Activated CD4-positive, alpha-beta T cell treated with anti-CD3 and anti-CD28 coated beads, Interleukin-2, amount 50 U/mL, for 24 hours (primary cell): Measurements from ENCODE around the gene SAA2.
"Not testable (repeated sequence)": the region's sequence is repeated elsewhere in the genome, so short reads cannot be mapped to it uniquely, and the experiment has no call there.

Experiments
- DNase-seq, 2 donors: peaks; one replicate each; pipeline ENCODE4 v3.0.0-alpha.2; 2020; ENCODE audit warnings: low read depth in 1 of 2, low spot score in 1 of 2

SAA2 gene

DNA sequence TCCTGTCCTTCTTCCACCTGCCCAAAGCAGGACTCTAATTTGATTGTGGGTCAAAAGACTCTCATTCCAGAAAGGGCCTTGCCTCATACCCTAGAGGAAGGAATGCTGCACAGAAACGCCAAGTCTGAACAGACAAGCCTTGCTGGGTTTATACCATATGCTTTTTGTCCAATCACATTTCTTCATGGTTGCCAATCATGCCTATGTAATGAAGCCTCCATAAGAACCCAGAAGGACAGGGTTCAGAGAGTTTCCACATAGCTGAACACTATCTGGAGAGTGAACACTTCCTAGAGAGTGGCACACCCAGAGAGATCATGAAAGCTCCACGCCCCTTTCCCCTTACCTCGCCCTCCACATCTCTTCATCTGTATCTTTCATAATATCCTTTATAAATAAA, 4.8 kb upstream of the SAA2 start:
- DNase-seq, result no peak

- not testable (repeated sequence) for DNase-seq
Measured at GRCh38 chr11:18247191-18247581, 1.3 kb downstream of the SAA2 start.

- DNase-seq, result not testable (repeated sequence)
Measured at GRCh38 chr11:18246379-18247190, 1.9 kb downstream of the SAA2 start.

GRCh38 chr11:18245396-18245795, 3.1 kb downstream of the SAA2 start:
- DNase-seq, result no peak

GRCh38 chr11:18243783-18244362, 4.6 kb downstream of the SAA2 start:
- peak in 1 of 2 donors; percentile 60 for DNase-seq

- DNase-seq, result no peak
Measured at GRCh38 chr11:18239655-18240054, 8.8 kb downstream of the SAA2 start.

- DNase-seq, result no peak
Measured at GRCh38 chr11:18236664-18237356, 11.7 kb downstream of the SAA2 start, which contains the start of gene SAA4. TSS of gene SAA4 (minus strand) at chr11:18236802. CDS start at chr11:18235926, 876 bp downstream.

GRCh38 chr11:18235394-18236334, 12.8 kb downstream of the SAA2 start:
- no peak for DNase-seq

- DNase-seq, result no peak
Measured at GRCh38 chr11:18233912-18234311, 14.6 kb downstream of the SAA2 start.

- DNase-seq, result no peak
Measured at GRCh38 chr11:18230859-18231258, 17.6 kb downstream of the SAA2 start.

DNA sequence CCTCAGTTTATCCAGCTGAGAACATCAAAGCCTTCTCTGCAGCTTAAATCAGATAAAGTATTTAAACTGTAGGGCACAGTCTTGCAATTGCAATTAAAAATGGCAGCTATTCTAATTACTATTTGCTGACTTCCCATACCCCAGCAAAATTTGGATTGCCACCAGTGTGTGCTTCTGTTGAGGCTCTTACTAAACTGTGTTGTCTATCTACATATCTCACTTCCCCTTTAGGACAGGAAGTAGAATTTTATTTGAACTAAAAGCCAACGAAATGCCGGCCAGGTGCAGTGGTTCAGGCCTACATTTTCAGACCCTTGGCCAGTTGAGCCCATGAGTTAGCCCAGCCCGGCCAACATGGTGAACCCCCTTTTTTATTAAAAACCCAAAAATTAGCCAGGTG, 19.0 kb downstream of the SAA2 start:
- DNase-seq, result no peak

DNA sequence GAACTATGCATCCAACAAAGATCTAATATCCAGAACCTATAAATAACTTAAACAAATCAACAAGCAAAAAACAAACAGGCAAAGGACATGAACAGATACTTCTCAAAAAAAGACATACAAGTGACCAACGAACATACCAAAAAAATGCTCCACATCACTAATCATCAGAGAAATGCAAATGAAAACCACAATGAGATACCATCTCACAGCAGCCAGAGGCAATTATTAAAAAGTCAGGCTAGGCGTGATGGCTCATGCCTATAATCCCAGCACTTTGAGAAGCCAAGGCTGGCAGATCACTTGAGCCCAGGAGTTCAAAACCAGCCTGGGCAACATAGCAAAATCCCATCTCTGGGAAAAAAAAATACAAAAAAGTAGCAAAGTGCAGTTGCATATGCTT, 22.6 kb downstream of the SAA2 start:
- no peak for DNase-seq

DNA sequence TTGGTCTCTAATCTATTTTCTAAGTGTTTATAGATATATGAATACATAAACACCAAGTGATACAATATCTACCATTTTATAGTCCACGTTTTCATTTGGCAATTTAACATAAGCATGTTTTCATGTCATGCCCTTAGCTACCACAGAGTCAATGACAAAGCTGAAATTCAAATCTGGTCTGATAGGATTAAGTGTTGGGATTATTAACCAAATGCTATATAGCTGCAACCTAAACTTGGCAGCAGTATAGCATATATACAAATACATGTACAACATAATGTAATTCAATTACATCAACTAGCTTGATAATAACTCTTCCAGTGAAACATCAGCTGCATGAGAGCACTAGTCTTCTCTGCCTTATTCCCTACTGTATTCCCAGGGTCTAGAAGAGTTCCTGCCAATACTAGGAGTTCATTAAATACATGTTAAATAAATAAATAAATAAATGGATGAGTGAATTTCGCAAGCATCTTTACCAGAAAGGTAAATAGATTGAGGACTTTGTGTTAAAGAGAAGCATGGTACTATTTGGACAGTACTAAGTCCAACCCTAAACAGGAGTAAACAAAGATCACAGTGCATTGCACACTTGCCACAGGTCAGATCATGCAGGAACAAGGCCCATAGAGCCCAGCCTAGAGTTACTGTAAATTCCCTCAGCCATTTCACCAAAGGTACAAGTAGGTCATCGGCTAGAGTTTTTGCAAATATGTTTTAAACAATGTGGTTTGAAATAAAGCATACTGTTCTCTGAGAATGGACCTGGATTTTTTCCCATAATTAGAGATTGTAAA, 24.7 kb downstream of the SAA2 start:
- DNase-seq, result no peak

GRCh38 chr11:18222814-18223421, 25.6 kb downstream of the SAA2 start:
- no peak for DNase-seq

GRCh38 chr11:18221274-18221876, 27.1 kb downstream of the SAA2 start:
- no peak for DNase-seq

- DNase-seq, result no peak
Measured at GRCh38 chr11:18209058-18209457, 39.4 kb downstream of the SAA2 start.

DNA sequence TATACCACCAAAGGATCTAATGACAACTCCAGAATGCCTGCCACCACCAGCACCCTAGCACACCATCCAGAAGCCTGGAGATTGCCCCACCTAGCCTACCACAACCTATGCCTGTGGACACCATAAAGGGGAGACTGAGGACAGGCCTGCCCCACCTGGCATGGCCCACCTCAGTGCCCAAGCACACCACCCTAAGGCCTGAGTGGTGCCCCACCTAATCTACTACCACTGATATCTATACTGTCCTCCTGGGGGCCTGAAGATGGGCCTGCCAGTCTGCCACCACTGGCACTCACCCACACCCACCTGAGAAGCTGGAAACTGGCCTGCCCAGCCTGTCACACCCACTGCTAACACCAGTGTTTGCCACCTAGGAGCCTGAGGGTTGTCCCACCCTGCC, 43.7 kb downstream of the SAA2 start:
- DNase-seq, result no peak

GRCh38 chr11:18204220-18204619, 44.2 kb downstream of the SAA2 start:
- DNase-seq, result no peak

DNA sequence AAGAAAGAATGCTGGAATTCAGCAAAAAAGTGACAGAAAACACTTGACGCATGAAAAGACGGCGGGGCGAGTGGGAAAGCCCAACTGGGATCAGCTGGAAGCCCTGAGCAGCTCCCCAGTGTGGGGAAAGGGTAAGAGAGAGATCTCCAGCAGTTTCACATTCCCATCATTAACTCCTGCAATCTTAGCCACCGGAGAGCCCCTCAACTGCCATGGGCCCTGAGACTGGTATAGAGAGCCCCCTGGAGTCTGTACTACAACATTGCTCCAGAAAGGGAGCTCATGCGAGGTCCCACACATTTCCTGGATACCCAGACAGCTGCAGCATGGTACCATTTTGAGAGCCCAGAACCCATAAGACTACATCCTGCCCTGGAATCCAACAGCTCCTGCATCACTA, 44.7 kb downstream of the SAA2 start:
- no peak for DNase-seq
